Measurements from ENCODE around the gene DOCK3. TPM values are rescaled to one million over a fixed set of nuclear protein-coding genes. Genes with fewer than 3 reads are reported as not detected.

Gene DOCK3
- polyA plus RNA-seq, 2 of the 4 experiments (the other 2 are of a cell fraction), result 0.40 to 0.46 TPM

GRCh38 chr3:50734985-50735384, 60.3 kb downstream of the DOCK3 start:
- ATAC-seq (no peak), FAIRE-seq (no peak), DNase-seq (ENCODE audit: low read depth in 1 of 2, low spot score in 1 of 2) (no peak)
- Histone ChIP-seq H3K4me1 (no peaks in the 10 kb centered on the region), H3K27ac (no peak overlapping the region), H3K9me3 (no peaks in the 10 kb centered on the region), H3K4me2 (no peak overlapping the region), H3K4me3 (no peak overlapping the region)
- TF ChIP-seq ESRRA (IDR thresholded peaks at IDR 0.05; ENCODE audit: borderline replicate concordance, low read length) (no peak), KDM5A (IDR thresholded peaks at IDR 0.05) (no peak), POLR2AphosphoS2 (conservative IDR thresholded peaks at IDR 0.05; ENCODE audit: low read length) (no peak), FOXS1 (CRISPR knock-in tag; IDR thresholded peaks at IDR 0.05) (no peak), RAD21 (conservative IDR thresholded peaks at IDR 0.05 in 1 of 2, IDR thresholded peaks at IDR 0.05 in 1 of 2) (no peak), KDM1A (IDR thresholded peaks at IDR 0.05; ENCODE audit: low read depth) (no peak), GATA3 (IDR thresholded peaks at IDR 0.05; ENCODE audit: borderline replicate concordance) (no peak), HOXB5 (CRISPR knock-in tag; IDR thresholded peaks at IDR 0.05) (no peak), CBX2 (IDR thresholded peaks at IDR 0.05; ENCODE audit: borderline replicate concordance, low read depth) (no peak), EP300 (IDR thresholded peaks at IDR 0.05) (no peak)
- CTCF ChIA-PET, result no interaction called here
- 5% methylated on average over 1 of the region's 1 CpG for WGBS (ENCODE audit: missing lambda C conversion rate)
- POLR2A ChIA-PET, result no interaction called here

DNA sequence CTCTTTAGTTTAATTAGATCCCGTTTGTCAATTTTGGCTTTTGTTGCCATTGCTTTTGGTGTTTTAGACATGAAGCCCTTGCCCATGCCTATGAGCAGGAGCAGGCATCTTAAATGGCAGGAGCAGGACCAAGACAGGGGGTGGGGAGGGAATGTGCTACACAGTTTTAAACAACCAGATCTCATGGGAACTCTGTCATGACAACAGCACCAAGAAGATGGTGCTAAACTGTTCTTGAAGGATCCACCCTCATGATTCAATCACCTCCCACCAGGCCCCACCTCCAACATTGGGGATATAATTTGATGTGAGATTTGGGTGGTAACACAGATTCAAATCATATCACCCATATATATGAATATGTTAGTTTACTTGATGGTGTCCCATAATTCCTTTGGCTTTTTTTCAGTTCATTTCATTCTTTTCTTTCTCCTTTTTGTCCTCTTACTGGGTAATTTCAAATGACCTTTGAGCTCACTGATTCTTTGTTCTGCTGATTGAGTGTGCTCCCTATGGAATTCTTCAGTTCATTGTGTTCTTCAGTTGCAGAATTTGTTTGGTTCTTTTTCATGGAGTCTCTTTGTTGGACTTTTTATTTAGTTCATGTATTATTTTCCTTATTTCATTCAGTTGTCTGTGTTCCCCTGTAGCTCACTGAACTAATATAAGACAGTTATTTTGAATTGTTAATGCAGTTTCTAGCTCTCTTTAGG, 62.6 kb downstream of the DOCK3 start:
- Histone ChIP-seq H3K4me2 (no peak overlapping the region), H3K27ac (no peak overlapping the region), H3K4me1 (no peaks in the 10 kb centered on the region), H3K4me3 (no peak overlapping the region), H3K9me3 (no peaks in the 10 kb centered on the region)
- ATAC-seq (no peak), FAIRE-seq (no peak), DNase-seq (ENCODE audit: low read depth in 1 of 2, low spot score in 1 of 2) (no peak)
- POLR2A ChIA-PET, result no interaction called here
- TF ChIP-seq RARB (CRISPR knock-in tag; IDR thresholded peaks at IDR 0.05) (no peak), HEYL (CRISPR knock-in tag; IDR thresholded peaks at IDR 0.05) (no peak), HOXB5 (CRISPR knock-in tag; IDR thresholded peaks at IDR 0.05) (no peak), ZFP36 (IDR thresholded peaks at IDR 0.05; ENCODE audit: borderline replicate concordance, partially characterized antibody) (no peak), KDM1A (IDR thresholded peaks at IDR 0.05; ENCODE audit: low read depth) (no peak)
- TF ChIP-seq, protein P1, sequence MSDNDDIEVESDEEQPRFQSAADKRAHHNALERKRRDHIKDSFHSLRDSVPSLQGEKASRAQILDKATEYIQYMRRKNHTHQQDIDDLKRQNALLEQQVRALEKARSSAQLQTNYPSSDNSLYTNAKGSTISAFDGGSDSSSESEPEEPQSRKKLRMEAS (IDR thresholded peaks at IDR 0.05), result no peak
- WGBS (ENCODE audit: missing lambda C conversion rate), result 5% methylated on average over 1 of the region's 1 CpG
- CTCF ChIA-PET, result no interaction called here

- FAIRE-seq, result no peak
- ATAC-seq, result no peak
- Histone ChIP-seq H3K9me3 (no peaks in the 10 kb centered on the region), H3K4me1 (no peaks in the 10 kb centered on the region), H3K4me2 (no peak overlapping the region), H3K4me3 (no peak overlapping the region), H3K27ac (no peak overlapping the region)
- WGBS (ENCODE audit: missing lambda C conversion rate), result 14% methylated on average over 4 of the region's 6 CpGs
- no peak for DNase-seq (ENCODE audit: low read depth in 1 of 2, low spot score in 1 of 2)
- ChIA-PET POLR2A (no interaction called here), CTCF (no interaction called here)
- no peak for TF ChIP-seq ESRRA (IDR thresholded peaks at IDR 0.05; ENCODE audit: borderline replicate concordance, low read length)
- no peak for TF ChIP-seq ELK1 (IDR thresholded peaks at IDR 0.05; ENCODE audit: low read depth, low read length)
- no peak for TF ChIP-seq NPAS2 (CRISPR knock-in tag; IDR thresholded peaks at IDR 0.05; ENCODE audit: borderline replicate concordance)
- TF ChIP-seq ZC3H11A (IDR thresholded peaks at IDR 0.05), result no peak
- no peak for TF ChIP-seq ZFP36 (IDR thresholded peaks at IDR 0.05; ENCODE audit: borderline replicate concordance, partially characterized antibody)
- no peak for TF ChIP-seq NR3C1 (IDR thresholded peaks at IDR 0.05)
- no peak for TF ChIP-seq BHLHE40 (IDR thresholded peaks at IDR 0.05; ENCODE audit: low read depth, low read length)
- no peak for TF ChIP-seq KDM1A (IDR thresholded peaks at IDR 0.05; ENCODE audit: low read depth)
Measured at GRCh38 chr3:50737906-50738598, 63.3 kb downstream of the DOCK3 start.

All from A549 (cell line).